Frontal cortex (tissue), 4 donors: ENCODE data around the gene VCX3B. TPM values are rescaled to one million over a fixed set of nuclear protein-coding genes. Genes with fewer than 3 reads are reported as not detected.
"Not testable (repeated sequence)": the region's sequence is repeated elsewhere in the genome, so short reads cannot be mapped to it uniquely, and the experiment has no call there.

ENCODE experiments used
- DNase-seq, 2 donors: peaks; one replicate each; pipeline ENCODE4 v3.0.0; 2012; ENCODE audit warnings: low spot score in 2 of 2
- FAIRE-seq: peaks from 2 replicates; lab custom pipeline; 2012; peaks lifted over from hg19 to GRCh38; lab: Jason Lieb, UNC
- total RNA-seq: library from RNA; depleted of rRNA; stranded (reverse); fragments of >200 nt; gene quantifications from one replicate; pipeline ENCODE4 v1.2.3, GENCODE V29; 2014
- donor health status: control.
- donor health status: control.
- donor health status: control.

The VCX3B gene
- total RNA-seq: not detected

DNA sequence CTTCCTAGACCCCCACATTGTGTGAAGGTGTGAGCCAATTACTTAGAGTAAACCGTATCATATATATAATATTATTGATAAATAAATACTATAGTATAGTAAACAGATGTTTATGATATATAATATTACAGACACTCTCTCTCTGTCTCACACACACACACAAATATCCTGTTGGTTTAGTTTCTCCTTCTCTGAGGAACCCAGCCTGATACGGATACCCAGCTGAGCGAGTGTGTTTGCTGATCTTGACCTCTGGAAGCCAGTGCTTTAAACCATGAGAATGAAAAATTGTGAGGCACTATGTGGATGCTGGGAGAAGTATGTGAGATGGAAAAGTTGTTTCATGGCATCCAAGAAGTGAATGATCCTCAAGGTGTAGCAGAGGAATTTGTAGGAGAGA lies at the start of gene VCX3B:
Gene VCX3B, plus strand, starts transcription at position 301 of the 400 bp plus-strand sequence. CDS start 621 bp downstream, outside the sequence.
- FAIRE-seq, DNase-seq: not testable (repeated sequence)

DNA sequence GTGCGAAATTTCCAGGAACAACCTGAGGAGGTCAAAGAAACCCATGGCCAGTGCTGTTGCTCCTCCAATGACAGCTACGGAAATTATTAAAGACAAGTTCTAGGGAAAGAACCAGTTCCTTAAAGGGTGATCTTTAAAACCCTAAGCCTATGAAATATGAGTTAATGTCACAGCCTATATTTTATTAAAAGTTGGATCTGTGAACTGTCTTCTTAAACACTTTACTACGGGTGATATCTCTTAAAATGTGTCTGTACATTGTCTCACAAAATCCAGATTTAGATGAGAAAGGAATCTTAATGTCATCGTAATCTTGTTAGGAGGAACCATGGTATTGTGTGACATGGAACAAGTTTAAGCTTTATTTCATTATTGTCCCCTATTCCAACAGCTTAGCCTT lies 46.3 kb upstream of the VCX3B start:
- no peak for DNase-seq
- FAIRE-seq: no peak

DNA sequence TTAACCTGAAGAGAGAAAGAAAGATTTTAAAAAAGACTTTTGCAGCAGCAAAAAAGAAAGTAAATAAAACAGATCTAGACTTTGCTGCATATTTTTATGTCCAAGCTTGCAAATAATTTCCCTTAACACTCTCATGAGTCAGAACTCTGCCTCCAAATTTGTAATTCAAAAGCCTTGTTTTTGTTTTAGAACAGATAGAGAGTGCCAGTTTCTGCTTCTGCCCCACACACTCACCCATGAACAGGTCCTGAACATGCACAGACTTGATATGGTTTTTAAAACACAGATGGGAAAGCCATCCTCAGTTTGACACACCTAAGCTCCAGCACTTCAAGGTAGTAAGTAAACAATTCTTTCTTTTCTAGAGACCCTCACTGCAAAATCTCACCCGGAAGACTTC lies 39.7 kb upstream of the VCX3B start:
- FAIRE-seq (no peak), DNase-seq (no peak)

DNA sequence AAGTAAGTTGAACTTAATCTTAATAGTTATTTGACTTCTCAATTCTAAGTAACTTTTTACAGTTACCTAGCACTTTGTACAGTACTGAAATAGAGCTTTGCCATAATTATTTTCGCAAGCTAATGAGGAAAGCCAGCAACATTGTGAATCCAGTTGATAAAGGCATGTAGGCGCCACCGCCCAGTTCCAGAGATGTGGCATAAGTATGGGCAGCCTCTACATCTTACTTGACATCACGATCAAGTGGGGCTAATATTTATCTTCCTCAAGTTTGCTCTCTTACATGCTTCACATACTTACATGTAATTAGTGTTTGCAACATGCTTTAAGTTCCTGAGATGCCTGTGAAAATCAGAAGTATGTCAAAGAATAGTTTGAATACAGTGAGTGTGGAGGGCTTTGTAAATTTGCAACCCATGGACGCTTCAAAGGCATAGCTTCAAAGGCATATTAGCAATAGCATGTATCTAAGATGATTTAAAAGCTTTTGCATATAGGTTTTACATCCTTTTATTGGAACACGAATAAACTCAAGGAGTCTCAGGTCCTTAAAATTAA lies 34.9 kb upstream of the VCX3B start:
- FAIRE-seq (no peak), DNase-seq (no peak)

DNA sequence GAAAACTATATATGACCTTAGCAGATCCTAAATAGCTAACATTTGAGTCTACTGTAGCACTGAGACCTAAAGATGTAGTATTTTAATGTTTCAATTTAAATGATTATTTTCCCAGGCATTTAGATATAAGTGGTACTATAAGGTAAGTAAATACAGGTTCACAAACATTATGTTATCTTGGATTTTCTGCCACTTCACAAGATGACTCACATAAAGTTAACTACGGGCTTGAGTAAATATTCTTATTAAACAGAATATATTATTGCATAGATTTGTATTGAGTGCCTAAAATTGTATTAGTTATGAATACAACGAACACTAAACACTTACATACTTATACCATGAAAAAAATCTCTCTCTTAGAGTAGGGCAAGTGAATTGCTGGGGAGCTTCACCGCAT lies 34.2 kb upstream of the VCX3B start:
- FAIRE-seq (no peak), DNase-seq (no peak)

DNA sequence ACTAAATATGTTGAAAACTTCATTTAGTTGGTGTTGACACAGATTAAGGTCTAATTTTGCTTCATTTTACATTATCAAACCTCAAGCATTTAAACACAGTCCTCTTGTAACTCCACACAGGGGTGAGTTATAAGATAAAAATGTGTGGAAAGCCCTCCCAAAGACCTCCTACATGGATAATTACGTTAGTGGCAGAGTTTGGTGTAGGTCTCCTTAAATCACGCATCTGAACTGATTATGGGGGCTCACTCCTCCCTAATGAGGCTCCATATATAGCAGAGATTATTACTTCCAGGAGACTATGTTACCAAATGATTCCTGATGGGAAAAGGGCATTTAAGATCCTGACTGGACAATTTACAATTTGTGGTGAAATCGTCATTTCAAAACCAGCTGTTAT lies 32.2 kb upstream of the VCX3B start:
- DNase-seq (no peak), FAIRE-seq (no peak)

DNA sequence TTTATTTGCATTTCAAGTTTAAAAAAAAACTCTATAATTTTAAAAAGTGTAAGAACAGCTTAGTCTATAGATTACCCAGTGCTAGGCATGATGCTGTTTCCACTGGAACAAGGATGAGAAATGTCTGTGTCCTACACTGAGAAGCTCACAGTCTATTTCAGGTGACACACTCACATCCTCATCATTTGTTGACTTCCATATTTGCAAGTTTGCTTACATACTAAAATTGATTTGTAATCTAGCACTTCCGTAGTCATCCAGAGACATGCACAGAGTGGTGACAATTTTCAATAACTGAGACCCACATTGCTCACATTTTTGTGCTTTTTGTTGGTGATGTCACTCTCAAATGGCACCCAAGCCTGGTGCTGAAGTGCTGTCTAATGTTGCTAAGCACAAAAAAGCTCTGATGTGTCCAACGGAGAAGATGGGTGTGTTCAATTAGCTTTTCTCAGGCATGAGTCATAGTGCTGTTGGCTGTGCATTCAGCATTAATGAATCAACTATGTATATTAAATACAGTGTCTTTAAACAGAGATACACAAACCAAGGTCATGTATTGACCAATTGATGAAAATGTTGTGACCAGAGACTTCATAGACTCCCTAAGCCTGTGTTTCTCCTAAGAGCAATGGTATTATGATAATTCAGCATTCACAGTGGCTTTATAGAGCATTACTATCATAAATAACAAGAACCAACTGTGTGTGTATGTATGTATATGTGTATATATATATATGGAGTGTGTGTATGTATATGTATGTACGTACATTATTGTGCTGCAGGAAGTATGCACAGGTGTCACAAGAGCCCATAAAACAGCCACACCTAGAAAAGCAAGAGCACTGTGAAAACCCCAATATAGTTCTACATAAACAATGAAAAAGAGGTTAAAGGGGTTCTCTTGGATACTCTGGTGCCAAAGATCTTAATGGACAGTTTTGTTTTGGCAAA lies 31.2 kb upstream of the VCX3B start:
- DNase-seq (no peak), FAIRE-seq (no peak)

DNA sequence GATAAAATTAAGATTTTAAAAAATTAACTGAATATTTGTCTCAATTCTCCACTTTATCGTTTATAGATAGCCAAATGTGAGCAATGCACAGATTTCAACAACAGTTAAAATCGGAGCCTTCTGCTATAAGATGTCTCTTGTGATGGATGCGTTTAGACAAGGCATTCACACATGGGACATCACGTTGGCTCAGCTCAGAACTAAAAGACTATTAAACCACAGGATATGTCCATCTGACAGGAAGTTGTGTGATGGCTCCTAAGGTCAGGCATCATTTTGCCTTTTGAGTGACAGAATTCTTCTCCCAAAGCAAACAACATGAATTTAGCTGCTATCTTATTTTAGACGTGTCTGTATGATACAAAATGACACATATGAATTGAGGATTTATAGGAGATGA lies 17.3 kb upstream of the VCX3B start:
- FAIRE-seq (no peak), DNase-seq (no peak)

DNA sequence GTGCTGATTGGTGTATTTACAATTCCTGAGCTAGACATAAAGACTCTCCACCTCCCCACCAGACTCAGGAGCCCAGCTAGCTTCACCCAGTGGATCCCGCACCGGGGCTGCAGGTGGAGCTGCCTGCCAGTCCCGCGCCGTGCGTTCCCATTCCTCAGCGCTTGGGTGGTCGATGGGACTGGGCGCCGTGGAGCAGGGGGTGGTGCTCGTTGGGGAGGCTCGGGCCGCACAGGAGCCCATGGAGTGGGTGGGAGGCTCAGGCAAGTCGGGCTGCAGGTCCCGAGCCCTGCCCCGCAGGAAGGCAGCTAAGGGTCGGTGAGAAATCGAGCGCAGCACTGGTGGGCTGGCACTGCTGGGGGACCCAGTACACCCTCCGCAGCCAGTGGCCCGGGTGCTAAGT lies 12.3 kb upstream of the VCX3B start:
- not testable (repeated sequence) for FAIRE-seq, DNase-seq

DNA sequence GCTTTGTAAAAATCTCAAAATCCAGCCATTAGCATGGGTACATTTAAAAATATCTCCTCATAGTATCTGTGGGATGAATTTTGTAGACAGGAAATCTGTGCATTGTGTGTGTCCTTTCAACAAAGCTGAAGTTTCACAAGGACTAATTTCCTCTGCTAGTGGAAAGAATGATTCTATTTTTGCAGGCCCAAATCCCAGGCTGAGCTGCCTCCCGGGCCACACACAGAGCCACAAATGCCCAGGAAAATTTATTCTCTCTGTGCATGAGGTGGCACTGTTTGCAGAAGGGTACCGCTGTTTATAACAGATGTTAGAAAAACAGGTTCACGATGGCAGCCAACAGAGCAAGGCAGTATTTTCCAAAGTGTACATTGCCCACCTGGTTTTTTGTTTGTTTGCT lies 11.0 kb upstream of the VCX3B start:
- DNase-seq (no peak), FAIRE-seq (no peak)

DNA sequence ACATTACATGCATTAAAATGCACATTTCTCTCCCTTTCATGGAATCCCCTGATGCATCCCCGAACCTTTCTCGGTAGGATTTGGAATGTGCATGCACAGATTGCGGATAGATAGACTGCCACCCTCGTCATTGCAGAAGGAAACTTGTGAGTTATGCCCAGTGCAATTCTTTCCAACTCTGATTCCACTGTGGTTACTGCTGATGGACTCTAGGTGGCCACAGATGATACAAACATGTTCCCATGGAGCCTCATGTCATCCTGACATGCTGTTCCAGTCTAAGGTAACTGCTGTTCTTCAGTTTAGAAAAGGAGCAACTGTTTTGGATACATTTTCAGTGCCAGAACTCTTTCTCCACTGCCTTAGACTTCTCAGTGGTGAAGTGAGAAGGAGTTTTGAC lies 9.1 kb upstream of the VCX3B start:
- no peak for DNase-seq
- no peak for FAIRE-seq

DNA sequence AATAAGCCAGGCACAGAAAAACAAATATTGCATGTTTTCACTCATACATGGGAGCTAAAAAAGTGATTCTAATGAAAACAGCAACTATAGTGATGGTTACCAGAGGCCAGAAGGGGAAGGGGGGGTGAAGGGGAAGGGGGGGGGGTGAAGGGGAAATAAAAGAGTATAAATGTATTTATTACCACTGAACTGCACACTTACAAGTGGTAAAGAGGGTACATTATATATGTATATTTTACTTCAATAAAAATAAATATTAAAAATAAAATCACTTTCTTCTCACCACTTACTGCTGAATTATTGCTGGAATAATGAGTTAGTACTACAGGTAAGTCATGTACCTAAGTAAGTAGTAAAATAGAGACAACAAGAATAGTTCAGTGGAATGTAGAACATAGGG lies 2.1 kb upstream of the VCX3B start:
- DNase-seq: no peak
- no peak for FAIRE-seq

DNA sequence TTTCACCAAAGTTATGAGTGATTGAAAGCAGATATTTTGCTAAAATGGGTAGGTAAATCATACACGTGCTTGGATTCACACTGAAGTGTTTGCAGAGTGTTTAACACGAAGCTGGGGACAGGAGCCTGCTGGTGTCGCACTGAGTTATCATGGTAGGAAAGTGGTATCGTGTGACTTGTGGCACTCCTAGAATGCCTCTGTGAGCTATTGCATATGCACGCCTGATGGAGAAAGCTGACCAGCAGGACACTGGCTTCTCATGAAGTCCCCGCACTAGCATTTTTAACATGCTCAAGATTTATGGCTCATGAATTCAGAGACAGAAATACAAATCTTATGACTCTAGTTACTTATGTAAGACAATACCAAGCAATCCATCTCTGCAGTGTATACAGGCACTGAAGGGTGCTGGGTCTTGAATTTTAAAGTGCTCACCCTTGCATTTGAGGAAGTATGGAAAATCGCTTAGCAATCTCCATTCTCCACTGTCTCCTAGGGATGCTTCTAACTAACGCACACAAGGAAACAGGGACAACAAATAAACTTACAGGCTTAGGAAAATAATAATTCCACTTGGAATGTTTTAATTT lies 19.8 kb downstream of the VCX3B start:
- FAIRE-seq (no peak), DNase-seq (no peak)

DNA sequence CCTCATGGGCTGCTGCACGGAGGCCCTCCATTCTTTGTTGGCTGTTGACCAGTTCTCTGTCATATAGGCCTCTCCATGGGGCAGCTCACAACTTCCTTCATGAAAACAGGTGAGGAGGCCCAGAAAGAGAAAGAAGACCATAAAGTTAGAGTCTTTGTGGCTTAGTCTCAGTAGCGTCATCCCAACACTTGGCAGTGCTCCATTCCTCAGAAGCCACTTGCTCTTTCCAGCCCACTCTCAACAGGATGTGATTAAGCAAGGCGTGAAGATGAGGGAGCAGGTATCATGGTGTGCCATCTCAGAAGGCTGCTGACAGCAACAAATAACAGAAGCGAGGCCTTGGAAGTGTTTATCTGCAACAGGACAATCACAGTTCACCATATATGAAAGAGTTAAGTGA lies 30.4 kb downstream of the VCX3B start:
- not testable (repeated sequence) for DNase-seq, FAIRE-seq

DNA sequence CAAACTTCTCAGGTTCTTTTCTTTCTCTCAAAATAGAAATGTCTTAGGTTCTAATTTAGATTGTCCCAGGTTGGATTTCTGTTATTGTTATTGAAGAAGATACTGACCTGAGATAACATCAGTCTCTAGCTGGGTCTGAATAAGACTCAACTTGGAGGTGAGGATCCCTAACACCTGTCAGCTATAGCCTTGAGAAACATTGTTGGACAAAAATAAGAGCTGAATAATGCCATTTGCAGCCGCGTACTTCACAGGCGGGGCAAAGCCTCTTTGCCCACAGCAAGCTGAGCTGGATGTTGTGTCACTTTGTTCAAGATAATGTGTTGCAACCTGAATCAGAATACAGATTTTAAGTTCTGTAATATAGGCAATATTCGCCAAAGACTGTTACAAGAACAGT lies 35.6 kb downstream of the VCX3B start:
- no peak for DNase-seq
- FAIRE-seq: no peak

DNA sequence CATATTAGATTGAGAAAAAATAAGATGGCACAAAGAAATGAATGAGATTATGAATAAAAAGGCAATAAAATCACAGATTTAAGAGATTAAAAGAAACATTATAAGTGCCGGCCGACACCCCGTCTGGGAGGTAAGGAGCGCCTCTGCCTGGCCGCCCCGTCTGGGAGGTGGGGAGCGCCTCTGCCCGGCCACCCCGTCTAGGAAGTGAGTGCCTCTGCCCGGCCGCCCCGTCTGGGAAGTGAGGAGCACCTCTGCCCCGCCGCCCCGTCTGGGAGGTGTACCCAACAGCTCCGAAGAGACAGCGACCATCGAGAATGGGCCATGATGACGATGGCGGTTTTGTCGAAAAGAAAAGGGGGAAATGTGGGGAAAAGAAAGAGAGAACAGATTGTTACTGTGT lies 37.5 kb downstream of the VCX3B start:
- DNase-seq, FAIRE-seq: not testable (repeated sequence)

DNA sequence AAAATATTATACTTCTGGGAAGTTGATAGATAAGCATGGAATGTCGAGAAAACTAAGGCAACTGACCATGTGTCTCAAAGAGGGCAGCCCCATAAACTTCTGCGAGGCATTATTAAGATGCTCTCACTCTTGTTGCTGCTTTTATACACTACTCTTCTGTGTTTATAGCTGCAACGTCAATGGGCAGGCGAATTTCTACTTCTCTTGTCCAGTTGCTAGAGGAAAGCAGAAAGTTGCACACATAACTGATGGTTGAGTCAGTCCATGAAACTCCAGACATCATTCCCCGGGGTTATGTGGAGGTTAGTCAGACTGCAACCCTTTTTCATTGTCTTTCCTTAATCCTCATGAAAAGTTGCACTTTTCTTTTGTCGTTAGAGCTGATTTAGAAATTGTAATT lies 39.8 kb downstream of the VCX3B start:
- DNase-seq: no peak
- no peak for FAIRE-seq
